ENCODE measurements around the gene NOL4L.

- TF ChIP-seq POLR2AphosphoS5 (IDR thresholded peaks at IDR 0.05) (peak in 1 of 3 donors; percentile 24), CTCF (IDR thresholded peaks at IDR 0.05) (no peak)
Measured at GRCh38 chr20:32432277-32432676, 152.9 kb downstream of the NOL4L start.
